Mucosa of stomach (tissue), 1 donor: ENCODE measurements around the gene TTPAL.

ENCODE experiments used
- H3K27me3 ChIP-seq: one replicate; pipeline ENCODE4 v1.7.0; 2013; ENCODE audit warnings: mild to moderate bottlenecking, low read length; ENCODE audit not compliant: control insufficient read depth, insufficient read depth
- H3K36me3 ChIP-seq: one replicate; pipeline ENCODE4 v1.7.0; 2013; ENCODE audit warnings: low read length; ENCODE audit not compliant: control insufficient read depth, insufficient read depth
- H3K4me1 ChIP-seq: one replicate; pipeline ENCODE4 v1.7.0; 2013; ENCODE audit warnings: mild to moderate bottlenecking, low read length; ENCODE audit not compliant: control insufficient read depth, insufficient read depth
- H3K4me3 ChIP-seq: one replicate; pipeline ENCODE4 v1.7.0; 2013; ENCODE audit warnings: low read length
- H3K9ac ChIP-seq: one replicate; pipeline ENCODE4 v1.7.0; 2013; ENCODE audit warnings: mild to moderate bottlenecking, low read length, moderate library complexity
- H3K9me3 ChIP-seq: one replicate; pipeline ENCODE4 v1.7.0; 2013; ENCODE audit warnings: mild to moderate bottlenecking, low read length, moderate library complexity; ENCODE audit not compliant: control insufficient read depth
- donor health status: Pancreatic carcinoma.

TTPAL gene

DNA sequence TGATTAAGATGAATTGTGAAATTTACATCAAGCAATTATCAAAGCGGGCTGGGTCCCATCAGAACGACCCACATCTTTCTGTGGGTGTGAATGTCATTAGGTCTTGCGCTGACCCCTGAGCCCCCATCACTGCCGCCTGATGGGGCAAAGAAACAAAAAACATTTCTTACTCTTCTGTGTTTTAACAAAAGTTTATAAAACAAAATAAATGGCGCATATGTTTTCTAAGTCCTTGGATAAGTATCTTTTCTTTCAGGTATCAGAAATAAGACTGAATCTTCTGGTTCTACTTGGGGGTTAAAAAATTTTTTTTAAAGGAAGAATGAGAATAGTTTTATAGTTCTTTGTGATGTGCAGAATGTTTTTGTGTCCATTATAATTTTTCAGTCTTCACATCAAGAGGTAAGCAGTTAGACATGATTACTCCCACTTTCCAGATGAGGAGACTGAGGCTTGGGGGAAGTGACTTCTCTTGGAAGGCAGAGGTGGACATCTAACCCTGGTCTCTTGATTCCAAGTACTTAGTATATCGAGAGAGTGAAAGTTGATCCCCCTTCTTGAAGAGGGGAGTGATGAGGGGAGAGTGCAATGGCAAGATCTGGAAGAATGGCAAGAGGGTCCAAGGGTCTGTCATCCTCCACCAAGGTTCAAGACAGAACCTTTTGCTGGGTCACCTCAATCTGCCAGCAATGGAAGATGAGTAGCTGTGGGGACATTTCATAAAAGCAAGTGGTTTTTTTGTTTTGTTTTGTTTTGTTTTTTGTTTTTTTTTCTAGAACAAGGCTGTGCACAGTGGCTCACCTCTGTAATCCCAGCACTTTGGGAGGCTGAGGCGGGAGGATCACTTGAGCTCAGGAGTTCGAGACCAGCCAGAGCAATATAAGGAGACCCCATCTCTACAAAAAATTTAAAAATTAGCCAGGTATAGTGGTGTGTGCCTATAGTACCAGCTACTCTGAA lies 42.8 kb upstream of the TTPAL start:
- H3K36me3 ChIP-seq: peaks cover 5% of the 10 kb centered on the region
- no peak overlapping the region for H3K4me3 ChIP-seq
- H3K9ac ChIP-seq: no peak overlapping the region
- peaks cover 35% of the 10 kb centered on the region for H3K4me1 ChIP-seq
- no peaks in the 10 kb centered on the region for H3K27me3 ChIP-seq
- no peaks in the 10 kb centered on the region for H3K9me3 ChIP-seq

DNA sequence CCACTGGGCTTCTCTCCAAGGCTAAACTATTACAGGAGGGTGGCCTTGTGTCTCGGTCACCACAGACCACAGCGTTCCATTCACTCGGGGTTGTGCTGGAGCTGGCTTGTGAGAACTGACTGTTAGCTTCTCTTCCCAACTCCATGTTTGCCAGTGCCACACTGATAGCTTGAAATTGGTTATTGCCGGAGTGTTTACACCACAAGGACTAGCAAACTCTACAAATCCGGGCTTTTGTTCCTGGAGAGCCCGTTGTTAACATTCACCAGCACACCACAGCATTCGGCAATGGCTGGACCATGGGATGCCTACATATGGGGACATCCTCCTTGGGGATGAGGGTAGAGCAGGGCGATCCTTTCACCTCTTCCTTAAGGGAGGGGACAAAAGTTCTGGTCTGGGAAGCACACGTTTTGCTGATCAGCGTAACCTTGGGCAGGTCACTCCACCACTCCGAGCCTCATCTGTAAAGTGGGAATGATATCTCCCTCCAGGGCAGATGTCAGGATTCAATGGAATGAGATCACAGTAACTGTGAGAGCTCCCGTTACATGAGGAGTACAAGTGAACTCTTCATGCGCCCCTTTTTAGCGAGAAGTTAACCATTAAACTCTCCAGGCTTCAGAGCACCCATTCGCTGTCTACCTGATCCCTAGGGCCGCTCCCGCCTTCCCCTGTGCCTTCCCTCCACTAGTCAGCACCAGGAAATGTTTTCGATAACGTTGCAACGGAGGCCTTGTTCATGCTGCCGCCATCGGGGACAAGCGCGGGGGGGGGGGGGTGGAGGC lies 41.7 kb upstream of the TTPAL start:
- Histone ChIP-seq H3K36me3 (no peaks in the 10 kb centered on the region), H3K9ac (peak overlapping the region; percentile 47), H3K9me3 (no peaks in the 10 kb centered on the region), H3K4me3 (no peak overlapping the region), H3K27me3 (no peaks in the 10 kb centered on the region), H3K4me1 (peaks cover 35% of the 10 kb centered on the region)

DNA sequence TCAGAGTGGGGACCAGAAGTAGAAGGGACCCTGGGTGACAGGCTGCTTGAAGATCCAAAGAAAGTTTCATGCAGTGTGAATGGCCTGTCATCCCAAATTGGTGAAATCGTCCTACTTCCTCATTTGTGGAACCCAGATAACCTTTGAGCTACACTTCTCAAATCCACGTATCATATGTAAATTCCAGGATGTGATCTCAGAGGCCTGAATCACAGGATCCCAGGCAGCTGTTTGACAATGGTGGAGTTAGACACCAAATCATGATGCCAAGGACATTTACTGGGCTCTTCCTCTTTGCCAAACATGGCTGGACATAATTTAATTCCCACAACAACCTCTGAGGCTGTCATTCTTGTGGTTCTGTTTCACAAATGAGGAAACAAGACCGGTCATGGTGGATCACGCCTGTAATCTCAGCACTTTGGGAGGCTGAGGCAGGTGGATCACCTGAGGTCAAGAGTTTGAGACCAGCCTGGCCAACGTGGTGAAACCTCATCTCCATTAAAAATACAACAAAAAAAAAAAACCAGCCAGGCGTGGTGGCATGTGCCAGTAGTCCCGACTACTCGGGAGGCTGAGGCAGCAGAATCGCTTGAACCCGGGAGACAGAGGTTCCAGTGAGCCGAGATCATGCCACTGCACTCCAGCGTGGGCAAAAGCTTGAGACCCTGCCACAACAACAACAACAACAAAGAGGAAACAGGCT lies 39.9 kb upstream of the TTPAL start:
- H3K9me3 ChIP-seq: no peaks in the 10 kb centered on the region
- no peak overlapping the region for H3K4me3 ChIP-seq
- H3K9ac ChIP-seq: no peak overlapping the region
- H3K27me3 ChIP-seq: no peaks in the 10 kb centered on the region
- peaks cover 35% of the 10 kb centered on the region for H3K4me1 ChIP-seq
- H3K36me3 ChIP-seq: no peaks in the 10 kb centered on the region

DNA sequence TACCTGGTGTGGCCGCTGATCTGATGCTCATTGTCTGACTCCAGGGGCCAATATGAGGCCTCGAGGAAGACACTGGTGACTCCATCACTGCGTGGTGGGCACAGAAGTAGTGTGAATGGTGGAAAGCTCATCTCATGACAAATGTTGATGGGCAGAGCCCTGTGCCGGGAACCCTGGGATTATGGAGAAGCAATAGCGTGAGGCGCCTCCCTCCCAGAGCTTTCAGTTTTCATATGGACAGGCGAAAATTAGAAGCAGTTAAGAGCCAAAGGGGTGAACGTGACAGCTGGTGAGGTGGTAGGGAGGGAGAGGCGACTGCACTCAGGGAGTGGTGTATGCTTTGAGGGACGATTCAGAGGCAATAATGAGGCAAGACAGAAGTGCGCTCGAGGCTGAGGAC lies 39.3 kb upstream of the TTPAL start:
- H3K4me1 ChIP-seq: peaks cover 35% of the 10 kb centered on the region
- no peak overlapping the region for H3K4me3 ChIP-seq
- no peaks in the 10 kb centered on the region for H3K36me3 ChIP-seq
- no peaks in the 10 kb centered on the region for H3K9me3 ChIP-seq
- no peaks in the 10 kb centered on the region for H3K27me3 ChIP-seq
- no peak overlapping the region for H3K9ac ChIP-seq

DNA sequence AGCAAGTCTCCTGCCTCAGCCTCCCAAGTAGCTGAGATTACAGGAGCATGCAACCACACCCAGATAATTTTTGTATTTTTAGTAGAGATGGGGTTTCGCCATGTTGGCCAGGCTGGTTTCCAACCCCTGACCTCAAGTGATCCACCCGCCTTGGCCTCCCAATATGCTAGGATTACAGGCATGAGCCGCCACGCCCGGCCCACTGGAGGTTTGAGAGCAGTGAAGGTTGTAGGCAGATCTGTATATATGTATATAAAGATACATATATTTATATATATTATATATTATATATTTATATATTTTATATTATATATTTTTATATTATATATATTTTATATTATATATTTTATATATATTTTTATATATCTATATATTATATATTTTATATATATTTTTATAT lies 38.2 kb upstream of the TTPAL start:
- Histone ChIP-seq H3K27me3 (no peaks in the 10 kb centered on the region), H3K9ac (no peak overlapping the region), H3K4me1 (peaks cover 35% of the 10 kb centered on the region), H3K4me3 (no peak overlapping the region), H3K9me3 (no peaks in the 10 kb centered on the region), H3K36me3 (no peaks in the 10 kb centered on the region)

GRCh38 chr20:44438782-44439181 lies 36.9 kb upstream of the TTPAL start:
- Histone ChIP-seq H3K4me3 (no peak overlapping the region), H3K36me3 (no peaks in the 10 kb centered on the region), H3K9ac (no peak overlapping the region), H3K4me1 (peaks cover 35% of the 10 kb centered on the region), H3K27me3 (no peaks in the 10 kb centered on the region), H3K9me3 (no peaks in the 10 kb centered on the region)

DNA sequence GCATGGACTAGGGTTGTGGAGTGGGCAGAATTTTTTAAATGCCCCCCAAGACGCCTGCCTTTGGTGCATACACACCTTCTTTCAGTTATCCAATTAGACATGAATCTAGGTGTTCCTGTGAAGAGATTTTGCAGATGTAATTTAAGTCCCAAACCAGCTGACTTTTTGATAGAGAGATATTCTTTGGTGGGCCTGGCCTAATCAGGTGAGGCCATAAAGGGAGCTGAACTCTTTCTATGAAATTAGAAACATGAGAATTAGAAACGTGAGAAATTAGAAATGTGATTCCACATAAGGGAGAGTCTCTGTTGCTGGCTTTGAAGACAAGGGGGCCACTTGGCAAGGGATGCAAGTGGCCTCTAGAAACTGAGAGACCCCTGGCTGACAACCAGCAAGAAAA lies 36.4 kb upstream of the TTPAL start:
- Histone ChIP-seq H3K36me3 (no peaks in the 10 kb centered on the region), H3K9me3 (no peaks in the 10 kb centered on the region), H3K9ac (no peak overlapping the region), H3K27me3 (no peaks in the 10 kb centered on the region), H3K4me3 (no peak overlapping the region), H3K4me1 (peaks cover 30% of the 10 kb centered on the region)

DNA sequence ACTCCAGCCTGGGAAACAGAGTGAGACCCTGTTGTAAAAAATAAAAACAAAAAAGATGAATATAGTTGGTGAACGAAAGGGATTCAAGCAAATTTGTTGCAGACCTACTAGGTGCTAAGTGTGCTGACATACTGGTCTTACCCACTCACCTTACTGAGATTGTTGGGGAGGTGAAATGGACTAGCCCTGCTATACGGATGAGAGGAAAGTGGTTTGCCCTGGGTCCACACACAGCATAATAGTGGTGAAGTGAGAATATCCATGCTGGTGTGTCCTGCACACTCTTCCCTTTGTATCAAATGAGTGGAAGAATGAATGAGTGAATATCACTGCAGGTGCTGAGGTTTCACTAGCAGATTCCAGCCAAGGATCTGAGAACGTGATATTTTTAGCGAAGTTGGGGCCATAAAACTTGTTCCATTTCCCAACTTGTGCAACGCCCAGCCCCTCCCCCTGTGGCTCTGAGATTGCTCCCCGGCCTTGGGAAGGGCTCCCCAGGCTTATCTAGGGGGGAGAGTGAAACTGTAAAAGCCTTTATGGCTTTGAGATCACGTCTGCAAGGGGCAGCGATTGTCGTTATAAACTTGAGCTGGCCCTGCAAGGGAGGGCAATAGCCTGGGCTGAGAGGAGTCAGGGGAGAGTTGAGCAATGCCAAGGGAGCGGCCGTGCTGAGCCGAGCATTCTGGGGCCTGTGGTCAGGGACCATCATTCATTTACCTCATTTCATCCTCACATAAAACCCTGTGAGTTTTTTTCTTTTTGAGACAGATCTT lies 33.2 kb upstream of the TTPAL start:
- no peak overlapping the region for H3K9ac ChIP-seq

DNA sequence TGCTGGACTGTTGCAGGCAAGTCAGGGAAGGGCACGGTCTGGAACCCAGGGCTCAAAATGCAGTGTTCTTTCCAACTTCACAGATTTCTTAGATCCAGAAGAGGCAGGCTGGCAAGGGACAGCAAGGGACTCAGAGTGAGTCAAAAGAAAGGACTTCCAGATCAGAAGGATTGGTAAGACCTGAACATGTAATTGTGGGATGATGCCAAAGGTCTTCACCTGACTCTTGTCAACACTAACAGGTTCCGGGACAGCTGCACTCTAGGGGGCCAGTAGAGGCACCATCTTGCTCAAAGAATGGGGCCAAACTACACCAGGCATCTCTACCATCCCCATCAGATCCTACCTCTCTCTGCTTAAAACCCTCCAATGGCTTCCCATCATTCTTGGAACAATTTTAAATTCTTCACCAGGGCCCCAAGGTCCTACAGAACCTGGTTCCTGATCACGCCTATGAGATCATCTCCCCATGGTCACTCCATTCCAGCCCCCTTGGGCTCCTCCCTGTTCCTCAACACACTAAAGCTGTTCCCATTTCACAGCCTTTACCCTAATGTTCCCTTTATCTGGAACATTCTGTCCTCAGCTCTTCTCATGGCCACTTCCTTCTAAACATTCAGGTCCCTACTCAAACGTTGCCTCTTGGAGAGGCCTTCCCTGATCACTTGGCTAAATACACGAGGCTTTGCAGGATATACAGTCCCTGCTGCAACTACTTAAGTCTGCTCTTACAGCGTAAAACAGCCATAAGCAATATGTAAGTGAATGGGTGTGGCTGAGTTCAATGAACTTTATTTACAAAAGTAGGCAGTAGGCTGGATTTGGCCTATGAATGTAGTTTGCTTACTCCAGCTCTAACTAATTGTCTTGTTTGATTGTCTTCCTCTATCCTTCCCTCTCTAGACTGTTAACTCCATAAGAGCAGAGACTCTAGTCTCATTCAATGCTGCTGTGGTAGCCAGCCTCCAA lies 29.6 kb upstream of the TTPAL start:
- H3K9ac ChIP-seq: no peak overlapping the region
- no peak overlapping the region for H3K4me3 ChIP-seq
- no peaks in the 10 kb centered on the region for H3K9me3 ChIP-seq
- H3K27me3 ChIP-seq: no peaks in the 10 kb centered on the region
- H3K4me1 ChIP-seq: peaks cover 19% of the 10 kb centered on the region
- H3K36me3 ChIP-seq: no peaks in the 10 kb centered on the region

More for the DNA sequence above, 33.2 kb upstream of the TTPAL start:
- Histone ChIP-seq H3K9me3 (no peaks in the 10 kb centered on the region), H3K4me1 (peaks cover 13% of the 10 kb centered on the region), H3K4me3 (no peak overlapping the region), H3K27me3 (no peaks in the 10 kb centered on the region), H3K36me3 (no peaks in the 10 kb centered on the region)

- Histone ChIP-seq H3K4me1 (peaks cover 19% of the 10 kb centered on the region), H3K4me3 (no peak overlapping the region), H3K36me3 (no peaks in the 10 kb centered on the region), H3K27me3 (no peaks in the 10 kb centered on the region), H3K9me3 (no peaks in the 10 kb centered on the region), H3K9ac (no peak overlapping the region)
Observed at GRCh38 chr20:44447827-44448419, 27.8 kb upstream of the TTPAL start.
